Measurements from ENCODE around the gene KRTAP10-9.
"Not testable (repeated sequence)": the region's sequence is repeated elsewhere in the genome, so short reads cannot be mapped to it uniquely, and the experiment has no call there.

KRTAP10-9 gene

DNA sequence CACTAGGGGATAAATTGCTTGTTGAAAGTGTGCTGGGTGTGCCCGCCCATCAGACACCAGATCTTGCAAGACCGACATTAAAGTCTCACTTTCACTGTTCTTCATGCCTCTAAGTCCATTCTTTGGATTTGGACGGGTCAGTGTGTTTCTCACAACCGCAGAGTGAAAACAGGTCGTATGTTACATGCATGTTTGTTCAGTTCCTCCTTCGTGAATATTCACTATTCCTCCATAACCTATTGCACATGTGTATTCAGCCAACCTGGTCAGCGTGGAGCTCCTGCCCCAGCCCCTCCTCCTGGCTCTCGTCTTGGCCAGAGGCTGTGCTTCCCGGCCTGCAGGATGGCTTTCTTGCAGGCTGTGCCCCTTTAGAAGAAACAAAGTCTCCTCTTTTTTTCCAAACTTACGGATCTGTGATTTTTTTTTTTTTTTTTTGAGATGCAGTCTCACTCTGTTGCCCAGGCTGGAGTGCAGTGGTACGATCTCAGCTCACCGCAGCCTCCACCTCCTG is 32.4 kb upstream of the KRTAP10-9 start:
- no peaks in the 10 kb centered on the region for H3K36me3 ChIP-seq (replicated peaks)
- H3K27ac ChIP-seq: no peak overlapping the region
- no peak overlapping the region for H3K4me3 ChIP-seq (ENCODE audit: low read depth, low read length)
- in situ Hi-C loops (cut with HindIII; ENCODE audit: low pct_ligation_motif_present, low sequenced_read_pairs): no loop called here
- TF ChIP-seq, protein P1, sequence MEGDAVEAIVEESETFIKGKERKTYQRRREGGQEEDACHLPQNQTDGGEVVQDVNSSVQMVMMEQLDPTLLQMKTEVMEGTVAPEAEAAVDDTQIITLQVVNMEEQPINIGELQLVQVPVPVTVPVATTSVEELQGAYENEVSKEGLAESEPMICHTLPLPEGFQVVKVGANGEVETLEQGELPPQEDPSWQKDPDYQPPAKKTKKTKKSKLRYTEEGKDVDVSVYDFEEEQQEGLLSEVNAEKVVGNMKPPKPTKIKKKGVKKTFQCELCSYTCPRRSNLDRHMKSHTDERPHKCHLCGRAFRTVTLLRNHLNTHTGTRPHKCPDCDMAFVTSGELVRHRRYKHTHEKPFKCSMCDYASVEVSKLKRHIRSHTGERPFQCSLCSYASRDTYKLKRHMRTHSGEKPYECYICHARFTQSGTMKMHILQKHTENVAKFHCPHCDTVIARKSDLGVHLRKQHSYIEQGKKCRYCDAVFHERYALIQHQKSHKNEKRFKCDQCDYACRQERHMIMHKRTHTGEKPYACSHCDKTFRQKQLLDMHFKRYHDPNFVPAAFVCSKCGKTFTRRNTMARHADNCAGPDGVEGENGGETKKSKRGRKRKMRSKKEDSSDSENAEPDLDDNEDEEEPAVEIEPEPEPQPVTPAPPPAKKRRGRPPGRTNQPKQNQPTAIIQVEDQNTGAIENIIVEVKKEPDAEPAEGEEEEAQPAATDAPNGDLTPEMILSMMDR (IDR thresholded peaks at IDR 0.05; ENCODE audit: low read depth, low read length, missing control alignments): no peak
- no peak for DNase-seq
- H3K27me3 ChIP-seq (replicated peaks): peaks cover 13% of the 10 kb centered on the region

DNA sequence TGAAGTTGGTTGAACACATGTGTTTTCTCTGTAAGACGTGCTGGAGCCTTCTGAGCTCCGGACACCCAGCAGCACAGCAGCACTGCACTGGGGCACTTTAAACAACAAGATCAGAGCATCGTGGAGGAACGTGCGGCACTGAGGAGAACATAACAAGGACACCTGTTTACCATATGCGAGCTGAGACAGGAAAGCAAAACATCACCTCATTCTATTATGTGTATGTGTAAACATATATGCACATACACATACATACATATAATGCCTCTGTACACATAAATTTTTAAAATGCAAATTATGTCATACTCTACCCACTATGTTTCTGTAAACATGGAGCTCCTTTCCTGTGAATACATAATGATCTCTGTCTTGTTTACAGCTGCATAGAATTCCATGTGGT is 31.4 kb upstream of the KRTAP10-9 start:
- no peak for DNase-seq
- in situ Hi-C loops (cut with HindIII; ENCODE audit: low pct_ligation_motif_present, low sequenced_read_pairs): no loop called here
- Histone ChIP-seq H3K4me3 (ENCODE audit: low read depth, low read length) (no peak overlapping the region), H3K27ac (no peak overlapping the region), H3K36me3 (replicated peaks) (no peaks in the 10 kb centered on the region), H3K27me3 (replicated peaks) (peaks cover 13% of the 10 kb centered on the region)
- TF ChIP-seq, protein P1 (IDR thresholded peaks at IDR 0.05; ENCODE audit: low read depth, low read length, missing control alignments): no peak

DNA sequence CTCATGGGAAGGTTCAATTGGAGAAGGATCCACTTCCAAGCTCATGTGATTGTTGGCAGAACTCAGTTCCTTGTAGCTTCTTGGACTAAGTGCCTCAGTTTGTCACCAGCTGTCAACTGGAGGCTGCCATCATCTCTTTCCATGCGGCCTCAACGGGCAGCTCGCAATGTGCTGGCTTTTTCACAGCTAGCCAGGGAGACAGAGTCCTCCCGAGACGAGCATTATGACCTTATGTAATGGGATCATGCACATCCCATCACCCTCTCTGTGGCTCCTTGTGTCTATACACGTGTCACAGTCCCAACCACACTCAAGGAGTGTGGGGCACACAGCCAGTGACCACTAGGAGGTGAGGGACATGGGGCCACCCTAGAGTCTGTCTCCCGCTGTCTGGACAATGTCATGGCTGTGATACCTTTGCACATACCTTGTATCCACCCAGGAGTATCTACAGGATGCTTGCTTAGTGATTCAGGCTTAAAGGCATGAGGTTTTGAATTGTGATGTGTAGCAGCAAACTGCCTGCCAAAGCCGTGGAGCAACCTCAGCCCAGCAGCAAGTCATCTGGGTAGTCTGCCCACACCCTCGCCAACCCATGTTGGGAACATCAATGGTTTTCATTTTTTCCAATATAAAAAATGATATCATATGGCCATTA is 30.7 kb upstream of the KRTAP10-9 start:
- TF ChIP-seq, protein P1 (IDR thresholded peaks at IDR 0.05; ENCODE audit: low read depth, low read length, missing control alignments): no peak
- in situ Hi-C loops (cut with HindIII; ENCODE audit: low pct_ligation_motif_present, low sequenced_read_pairs): no loop called here
- Histone ChIP-seq H3K36me3 (replicated peaks) (no peaks in the 10 kb centered on the region), H3K27ac (no peak overlapping the region), H3K27me3 (replicated peaks) (peaks cover 13% of the 10 kb centered on the region), H3K4me3 (ENCODE audit: low read depth, low read length) (no peak overlapping the region)
- no peak for DNase-seq

DNA sequence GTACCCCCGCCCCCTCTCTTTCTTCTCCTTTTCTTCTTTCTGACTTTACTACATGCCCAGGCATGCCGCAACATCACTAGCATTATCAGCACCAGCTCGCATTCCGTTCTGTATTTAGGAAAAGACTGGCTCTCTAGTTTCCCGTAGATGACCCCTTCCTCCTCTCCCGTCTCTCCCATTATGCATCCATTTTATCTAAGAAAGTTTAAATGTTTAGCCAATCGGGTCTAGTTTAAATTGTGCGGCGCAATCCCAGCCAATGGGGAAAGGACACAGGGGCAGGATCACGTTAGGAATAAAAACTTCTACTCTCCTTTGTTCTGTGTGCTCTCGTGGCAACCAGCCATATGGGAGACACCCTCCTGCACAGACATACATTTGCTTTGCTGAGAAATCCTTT is 28.8 kb upstream of the KRTAP10-9 start:
- DNase-seq: no peak
- in situ Hi-C loops (cut with HindIII; ENCODE audit: low pct_ligation_motif_present, low sequenced_read_pairs): no loop called here
- Histone ChIP-seq H3K36me3 (replicated peaks) (no peaks in the 10 kb centered on the region), H3K4me3 (ENCODE audit: low read depth, low read length) (no peak overlapping the region), H3K27ac (no peak overlapping the region), H3K27me3 (replicated peaks) (peaks cover 7% of the 10 kb centered on the region)
- TF ChIP-seq, protein P1 (IDR thresholded peaks at IDR 0.05; ENCODE audit: low read depth, low read length, missing control alignments): no peak

DNA sequence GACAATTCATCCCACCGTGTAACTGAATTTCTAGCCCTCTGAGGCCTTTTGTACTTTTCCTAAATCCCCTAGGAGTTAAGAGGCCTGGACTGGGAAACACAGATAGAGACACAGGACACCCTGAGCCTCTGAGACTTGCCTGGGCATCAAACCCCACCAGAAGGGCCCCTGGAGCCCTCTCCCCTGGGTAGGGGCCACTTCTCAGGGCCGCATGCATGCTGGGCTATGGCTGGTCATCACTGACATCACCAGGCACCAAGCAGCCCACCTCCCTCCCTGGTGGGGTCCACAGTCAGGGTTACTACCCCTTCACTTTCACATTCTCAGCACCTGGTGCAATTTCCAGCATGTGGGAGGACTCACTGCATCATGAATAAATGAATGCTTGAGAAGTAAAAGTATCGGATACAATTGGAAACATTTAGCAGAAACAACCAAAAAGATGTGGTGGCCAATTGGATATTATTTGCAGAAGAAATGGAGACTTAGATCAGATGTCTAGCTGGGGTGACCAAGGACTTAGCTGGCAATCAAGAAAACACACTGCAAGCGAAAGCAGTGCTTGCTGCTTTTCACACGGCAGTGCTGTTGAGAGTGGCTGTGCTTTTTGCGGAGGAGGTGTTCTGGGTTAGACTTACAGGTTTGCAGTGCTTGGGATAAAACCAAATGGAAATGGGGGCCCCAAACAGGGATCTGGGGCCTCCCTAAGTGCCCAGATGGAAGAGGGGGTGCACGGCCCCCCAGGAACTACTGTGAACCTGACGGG is 27.4 kb upstream of the KRTAP10-9 start:
- H3K27me3 ChIP-seq (replicated peaks): peaks cover 2% of the 10 kb centered on the region
- no peaks in the 10 kb centered on the region for H3K36me3 ChIP-seq (replicated peaks)
- in situ Hi-C loops (cut with HindIII; ENCODE audit: low pct_ligation_motif_present, low sequenced_read_pairs): no loop called here
- H3K27ac ChIP-seq: no peak overlapping the region
- H3K4me3 ChIP-seq (ENCODE audit: low read depth, low read length): no peak overlapping the region
- DNase-seq: no peak
- TF ChIP-seq, protein P1 (IDR thresholded peaks at IDR 0.05; ENCODE audit: low read depth, low read length, missing control alignments): no peak

DNA sequence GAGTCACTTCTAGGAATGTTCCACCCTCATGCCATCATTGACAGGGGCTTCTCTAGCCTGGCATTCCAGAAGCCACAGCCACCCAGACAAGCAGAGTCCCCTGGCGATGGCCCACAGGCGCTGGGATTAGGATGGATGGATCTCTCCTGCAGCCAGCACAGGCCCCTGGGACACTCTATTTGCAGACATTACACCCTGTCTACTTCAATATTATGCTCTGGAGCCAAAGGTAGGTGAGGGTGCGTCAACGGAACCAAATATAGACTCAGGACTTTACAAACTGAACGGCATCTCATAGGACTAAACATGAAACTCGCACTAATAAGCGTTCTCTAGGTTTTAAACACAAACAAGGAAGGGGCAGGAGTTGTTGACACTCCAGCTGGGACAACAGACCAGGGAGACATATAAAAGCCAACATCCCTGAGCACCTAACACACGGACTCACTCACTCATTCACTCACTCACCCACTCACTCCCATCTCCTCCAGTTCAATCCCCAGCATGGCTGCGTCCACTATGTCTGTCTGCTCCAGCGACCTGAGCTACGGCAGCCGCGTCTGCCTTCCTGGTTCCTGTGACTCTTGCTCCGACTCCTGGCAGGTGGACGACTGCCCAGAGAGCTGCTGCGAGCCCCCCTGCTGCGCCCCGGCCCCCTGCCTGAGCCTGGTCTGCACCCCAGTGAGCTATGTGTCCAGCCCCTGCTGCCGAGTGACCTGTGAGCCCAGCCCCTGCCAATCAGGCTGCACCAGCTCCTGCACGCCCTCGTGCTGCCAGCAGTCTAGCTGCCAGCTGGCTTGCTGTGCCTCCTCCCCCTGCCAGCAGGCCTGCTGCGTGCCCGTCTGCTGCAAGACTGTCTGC is 26.5 kb upstream of the KRTAP10-9 start, which contains the start of gene KRTAP10-7:
Gene KRTAP10-7 (plus strand): TSS at position 480 of the 861 bp plus-strand sequence. CDS start 25 bp downstream, at position 505.
- in situ Hi-C loops (cut with HindIII; ENCODE audit: low pct_ligation_motif_present, low sequenced_read_pairs); H3K27me3 ChIP-seq (replicated peaks); DNase-seq; H3K4me3 ChIP-seq (ENCODE audit: low read depth, low read length); H3K36me3 ChIP-seq (replicated peaks); H3K27ac ChIP-seq: not testable (repeated sequence)

DNA sequence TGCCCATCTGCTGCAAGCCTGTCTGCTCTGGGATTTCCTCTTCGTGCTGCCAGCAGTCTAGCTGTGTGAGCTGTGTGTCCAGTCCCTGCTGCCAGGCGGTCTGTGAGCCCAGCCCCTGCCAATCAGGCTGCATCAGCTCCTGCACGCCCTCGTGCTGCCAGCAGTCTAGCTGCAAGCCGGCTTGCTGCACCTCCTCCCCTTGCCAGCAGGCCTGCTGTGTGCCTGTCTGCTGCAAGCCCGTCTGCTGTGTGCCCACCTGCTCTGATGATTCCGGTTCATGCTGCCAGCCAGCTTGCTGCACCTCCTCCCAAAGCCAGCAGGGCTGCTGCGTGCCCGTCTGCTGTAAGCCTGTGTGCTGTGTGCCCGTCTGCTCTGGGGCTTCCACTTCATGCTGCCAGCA is 25.8 kb upstream of the KRTAP10-9 start:
- in situ Hi-C loops (cut with HindIII; ENCODE audit: low pct_ligation_motif_present, low sequenced_read_pairs); H3K36me3 ChIP-seq (replicated peaks); DNase-seq; H3K4me3 ChIP-seq (ENCODE audit: low read depth, low read length); H3K27ac ChIP-seq; H3K27me3 ChIP-seq (replicated peaks): not testable (repeated sequence)
